MCF 10A (cell line): ENCODE measurements around the gene RHBDD3. TPM values are rescaled to one million over a fixed set of nuclear protein-coding genes. Genes with fewer than 3 reads are reported as not detected.

Source experiments
- BruUV-seq: library from RNA; stranded (reverse); fragments of 400-500 nt; replicated peaks from 2 replicates; lab custom pipeline; 2021; lab: Mats Ljungman, UMichigan
- CTCF ChIA-PET: fragments of 300-600 bp; sonication (Branson Sonifier 250); formaldehyde crosslinking; extraction: SDS; loops from one replicate; lab custom pipeline; 2021; ENCODE audit warnings: antibody characterized with exemption, inconsistent platforms; lab: Yijun Ruan, JAX
- POLR2A ChIA-PET: fragments of 300-600, 350-650 bp; sonication (Branson Sonifier 250); formaldehyde crosslinking; extraction: SDS; loops from one replicate; lab custom pipeline; 2020; ENCODE audit warnings: antibody characterized with exemption, inconsistent platforms; lab: Yijun Ruan, JAX
- DNase-seq: peaks from one replicate; pipeline ENCODE4 v3.0.0-alpha.2; 2018; ENCODE audit not compliant: unreplicated experiment
- H3K27ac Mint-ChIP-seq: one replicate; pipeline ENCODE4 v1.8.0; 2022; ENCODE audit warnings: mild to moderate bottlenecking, low read depth, mixed read lengths; ENCODE audit not compliant: unreplicated experiment
- H3K27me3 Mint-ChIP-seq: one replicate; pipeline ENCODE4 v1.8.0; 2022; ENCODE audit warnings: mixed read lengths; ENCODE audit not compliant: insufficient read depth, unreplicated experiment
- H3K36me3 Mint-ChIP-seq: one replicate; pipeline ENCODE4 v1.8.0; 2022; ENCODE audit warnings: mild to moderate bottlenecking, moderate library complexity, mixed read lengths; ENCODE audit not compliant: insufficient read depth, unreplicated experiment
- H3K4me1 Mint-ChIP-seq: one replicate; pipeline ENCODE4 v1.8.0; 2022; ENCODE audit warnings: mixed read lengths; ENCODE audit not compliant: insufficient read depth, unreplicated experiment
- H3K4me3 Mint-ChIP-seq: one replicate; pipeline ENCODE4 v1.8.0; 2022; ENCODE audit warnings: mild to moderate bottlenecking, moderate library complexity, mixed read lengths; ENCODE audit not compliant: unreplicated experiment
- H3K9me3 Mint-ChIP-seq: one replicate; pipeline ENCODE4 v1.8.0; 2022; ENCODE audit warnings: mixed read lengths; ENCODE audit not compliant: unreplicated experiment
- CTCF ChIP-seq: fragments of 200-600 bp; IDR thresholded peaks from one replicate; pipeline ENCODE4 v1.8.0; 2022; ENCODE audit warnings: antibody characterized with exemption, mild to moderate bottlenecking; ENCODE audit not compliant: unreplicated experiment
- intact Hi-C: fragments of 100-400 bp; cut with micrococcal nuclease; formaldehyde crosslinking; loops from 2 replicates; pipeline ENCODE4 v1.14.1; 2022
- total RNA-seq: library from RNA; stranded (reverse); gene quantifications from 2 replicates; pipeline ENCODE4 v1.2.3, GENCODE V29; 2022

RHBDD3 gene
- total RNA-seq, 1 experiment from 2014 or later = 32.5 TPM

- Mint-ChIP-seq H3K9me3 (no peaks in the 10 kb centered on the region), H3K27ac (no peak overlapping the region), H3K27me3 (no peaks in the 10 kb centered on the region), H3K4me3 (no peak overlapping the region), H3K4me1 (no peaks in the 10 kb centered on the region), H3K36me3 (peaks cover 14% of the 10 kb centered on the region)
- no peak for DNase-seq
- BruUV-seq = no TSS peak
- TF ChIP-seq CTCF = no peak
- POLR2A ChIA-PET = no interaction called here
- CTCF ChIA-PET = interaction anchor here (1.2 kb wide), 1 partner anchor 15 kb away, joined by 7 read pairs; no protein-coding TSS in a partner anchor
- intact Hi-C loops = no loop called here
Observed at GRCh38 chr22:29260601-29261315, 7.0 kb downstream of the RHBDD3 start.

GRCh38 chr22:29260031-29260560, 7.7 kb downstream of the RHBDD3 start:
- intact Hi-C loops = no loop called here
- no TSS peak for BruUV-seq
- TF ChIP-seq CTCF = no peak
- no peak for DNase-seq
- Mint-ChIP-seq H3K9me3 (no peaks in the 10 kb centered on the region), H3K36me3 (peaks cover 13% of the 10 kb centered on the region), H3K4me1 (no peaks in the 10 kb centered on the region), H3K27me3 (no peaks in the 10 kb centered on the region), H3K27ac (no peak overlapping the region), H3K4me3 (no peak overlapping the region)
- ChIA-PET CTCF (interaction anchor here (1.2 kb wide), 1 partner anchor 14 kb away, joined by 7 read pairs; no protein-coding TSS in a partner anchor), POLR2A (no interaction called here)

GRCh38 chr22:29259253-29259899, 8.4 kb downstream of the RHBDD3 start:
- POLR2A ChIA-PET = no interaction called here
- Mint-ChIP-seq H3K9me3 (no peaks in the 10 kb centered on the region), H3K36me3 (peaks cover 6% of the 10 kb centered on the region), H3K27me3 (no peaks in the 10 kb centered on the region), H3K27ac (no peak overlapping the region), H3K4me3 (no peak overlapping the region), H3K4me1 (no peaks in the 10 kb centered on the region)
- DNase-seq = no peak
- CTCF ChIA-PET = no interaction called here
- TF ChIP-seq CTCF = no peak
- no TSS peak for BruUV-seq
- intact Hi-C loops = no loop called here
